Hematopoietic multipotent progenitor cell treated with erythropoietin and hydrocortisone succinate and interleukin-3 and kit ligand, for 15 days (in vitro differentiated cells): ENCODE results near the gene KRT27.
"Not testable (repeated sequence)": the region's sequence is repeated elsewhere in the genome, so short reads cannot be mapped to it uniquely, and the experiment has no call there.

Source experiments
- DNase-seq: peaks from one replicate; pipeline ENCODE4 v3.0.0-alpha.2; 2015; ENCODE audit warnings: low spot score

KRT27 gene

GRCh38 chr17:40755231-40755630 lies 27.1 kb downstream of the KRT27 start, which contains the start of gene KRT25:
Gene KRT25, minus strand, starts transcription at chr17:40755331. Its CDS starts 60 bp downstream, at chr17:40755271.
- DNase-seq, result no peak

GRCh38 chr17:40753804-40754203 lies 28.5 kb downstream of the KRT27 start:
- no peak for DNase-seq

GRCh38 chr17:40751065-40751464 lies 31.3 kb downstream of the KRT27 start:
- DNase-seq, result no peak

GRCh38 chr17:40750391-40750790 lies 32.0 kb downstream of the KRT27 start:
- DNase-seq, result no peak

GRCh38 chr17:40748666-40749065 lies 33.7 kb downstream of the KRT27 start:
- DNase-seq, result not testable (repeated sequence)

- DNase-seq, result no peak
These were observed 43.8 kb downstream of the KRT27 start for GRCh38 chr17:40738553-40738952.

GRCh38 chr17:40735016-40735415 lies 47.3 kb downstream of the KRT27 start:
- DNase-seq, result no peak

GRCh38 chr17:40734018-40734417 lies 48.3 kb downstream of the KRT27 start:
- no peak for DNase-seq

- no peak for DNase-seq
These were observed 51.4 kb downstream of the KRT27 start for GRCh38 chr17:40730970-40731369.

GRCh38 chr17:40727447-40728231 lies 54.7 kb downstream of the KRT27 start:
- DNase-seq, result no peak

- no peak for DNase-seq
These were observed 55.4 kb downstream of the KRT27 start for GRCh38 chr17:40726919-40727318.
